Lung (tissue), 12 donors: Measurements from ENCODE around the gene CYP1A1. TPM values are rescaled to one million over a fixed set of nuclear protein-coding genes. Genes with fewer than 3 reads are reported as not detected.
A peak's percentile ranks its signal among the peaks of the same experiment; 100 is the strongest.

ENCODE experiments used
- ATAC-seq: fragments of 200-7000 bp; cut with Tn5 transposase; one replicate; pipeline ENCODE4 v1.9.1; 2020; ENCODE audit warnings: moderate number of reproducible peaks; ENCODE audit not compliant: insufficient read depth, low FRiP score
- DNase-seq, 3 donors: peaks; one replicate each; pipeline ENCODE4 v3.0.0-alpha.2; 2013 to 2017
- H3K27ac ChIP-seq, 2 donors: one replicate each; pipeline ENCODE4 v1.5.1; 2013; ENCODE audit warnings: mild to moderate bottlenecking in 2 of 2, moderate library complexity in 2 of 2, control low read depth in 1 of 2, inconsistent platforms in 1 of 2, low read depth in 1 of 2, low read length in 1 of 2
- H3K27me3 ChIP-seq, 3 donors: one replicate each; pipeline ENCODE4 v1.5.1; 2013; ENCODE audit warnings: low read length in 2 of 3; ENCODE audit not compliant: control insufficient read depth in 3 of 3, insufficient read depth in 3 of 3
- H3K36me3 ChIP-seq, 4 donors: one replicate each; pipeline ENCODE4 v1.5.1; 2013; ENCODE audit warnings: low read length in 4 of 4, mild to moderate bottlenecking in 1 of 4, moderate library complexity in 1 of 4; ENCODE audit not compliant: control insufficient read depth in 4 of 4, insufficient read depth in 4 of 4
- H3K4me1 ChIP-seq, 5 donors: one replicate each; pipeline ENCODE4 v1.5.1; 2013; ENCODE audit warnings: low read length in 5 of 5, mild to moderate bottlenecking in 2 of 5, moderate library complexity in 1 of 5; ENCODE audit not compliant: control insufficient read depth in 5 of 5, insufficient read depth in 5 of 5
- H3K4me3 ChIP-seq: one replicate; pipeline ENCODE4 v1.5.1; 2013; ENCODE audit warnings: mild to moderate bottlenecking, control low read depth, moderate library complexity
- H3K9ac ChIP-seq, 2 donors: one replicate each; pipeline ENCODE4 v1.5.1; 2013; ENCODE audit warnings: low read length in 2 of 2, control low read depth in 1 of 2; ENCODE audit not compliant: insufficient read depth in 1 of 2
- H3K9me3 ChIP-seq, 4 donors: one replicate each; pipeline ENCODE4 v1.5.1; 2013; ENCODE audit warnings: low read length in 3 of 4, mild to moderate bottlenecking in 1 of 4, moderate library complexity in 1 of 4; ENCODE audit not compliant: control insufficient read depth in 4 of 4, insufficient read depth in 3 of 4
- CTCF ChIP-seq: IDR thresholded peaks from 2 replicates; pipeline ENCODE4 v1.5.1; 2012; ENCODE audit warnings: mild to moderate bottlenecking; ENCODE audit errors: control extremely low read depth, extremely low read depth
- WGBS, 2 donors: extraction: QIAGEN DNeasy Blood & Tissue Kit; methylation state at CpG; one replicate each; pipeline ENCODE4 v1.1.7; 2013; 5-methylcytosine and 5-hydroxymethylcytosine counted together
- polyA plus RNA-seq, 2 donors: library from polyadenylated mRNA; stranded (reverse); fragments of 200-250 nt; gene quantifications; one replicate each; pipeline ENCODE4 v1.2.1, GENCODE V29; 2013
- total RNA-seq, 2 donors: library from RNA; depleted of rRNA in 1 of 2; stranded (reverse); fragments of >200 nt in 1 of 2; gene quantifications; one replicate each; pipeline ENCODE4 v1.2.1, GENCODE V29; 2014 to 2021
- donor health status: control.
- donor health status: control.
- donor health status: Bipolar disorder and iron deficiency.
- donor health status: healthy.
- donor health status: DM: yes; HTN: yes; CAD: no.

The CYP1A1 gene
- total and polyA plus RNA-seq, 4 donors = 0.31 to 15.0 (median 0.73) TPM

GRCh38 chr15:74710319-74711094, 14.8 kb downstream of the CYP1A1 start:
- TF ChIP-seq CTCF = no peak
- WGBS, 2 donors = 46 to 52% methylated on average over 3 of the region's 3 CpGs
- Histone ChIP-seq H3K27me3 (no peaks in the 10 kb centered on the region), H3K27ac (peak overlapping the region in 1 of 2 donors; percentile 39), H3K4me3 (no peak overlapping the region), H3K9me3 (peaks cover 0 to 2% (median 0%) of the 10 kb centered on the region in 4 donors), H3K36me3 (no peaks in the 10 kb centered on the region), H3K9ac (no peak overlapping the region), H3K4me1 (peaks cover 0 to 2% (median 0%) of the 10 kb centered on the region in 5 donors)
- no peak for ATAC-seq
- no peak for DNase-seq

- Histone ChIP-seq H3K4me3 (no peak overlapping the region), H3K27me3 (no peaks in the 10 kb centered on the region), H3K9me3 (peaks cover 0 to 2% (median 0%) of the 10 kb centered on the region in 4 donors), H3K9ac (no peak overlapping the region), H3K36me3 (no peaks in the 10 kb centered on the region), H3K4me1 (peaks cover 0 to 2% (median 0%) of the 10 kb centered on the region in 5 donors), H3K27ac (peak overlapping the region in 1 of 2 donors; percentile 39)
- TF ChIP-seq CTCF = no peak
- 71 to 73% methylated on average over 3 of the region's 3 CpGs for WGBS, 2 donors
- DNase-seq (no peak), ATAC-seq (no peak)
Observed at GRCh38 chr15:74709892-74710291, 15.4 kb downstream of the CYP1A1 start.

GRCh38 chr15:74709011-74709410, 16.3 kb downstream of the CYP1A1 start:
- no peak for DNase-seq
- 69 to 74% methylated on average over 1 of the region's 1 CpG for WGBS, 2 donors
- H3K9me3 ChIP-seq = peaks cover 0 to 2% (median 0%) of the 10 kb centered on the region in 4 donors
- no peak overlapping the region for H3K9ac ChIP-seq
- peaks cover 0 to 2% (median 0%) of the 10 kb centered on the region in 5 donors for H3K4me1 ChIP-seq
- TF ChIP-seq CTCF = no peak
- H3K36me3 ChIP-seq = no peaks in the 10 kb centered on the region
- no peaks in the 10 kb centered on the region for H3K27me3 ChIP-seq
- no peak for ATAC-seq
- no peak overlapping the region for H3K4me3 ChIP-seq
- H3K27ac ChIP-seq = no peak overlapping the region
